ENCODE measurements around the gene ANAPC15.
"Not testable (repeated sequence)": the region's sequence is repeated elsewhere in the genome, so short reads cannot be mapped to it uniquely, and the experiment has no call there.

GRCh38 chr11:72142086-72142485 is 29.6 kb upstream of the ANAPC15 start:
- TF ChIP-seq CTCF (IDR thresholded peaks at IDR 0.05; ENCODE audit: insufficient read depth, low read length, poor library complexity, severe bottlenecking); EZH2phosphoT487 (conservative IDR thresholded peaks at IDR 0.05; ENCODE audit: low read length): not testable (repeated sequence)

Measured in SU-DHL-6 (cell line).